Activated gamma-delta T cell treated with Interleukin-2 at 50 U/mL for 16 hours (primary cell): Measurements from ENCODE around the gene ARL17B.
A peak's percentile ranks its signal among the peaks of the same experiment; 100 is the strongest.
"Not testable (repeated sequence)": the region's sequence is repeated elsewhere in the genome, so short reads cannot be mapped to it uniquely, and the experiment has no call there.

Experiments
- DNase-seq: peaks from one replicate; pipeline ENCODE4 v3.0.0-alpha.2; 2020

Gene ARL17B

GRCh38 chr17:46361755-46362154 is at the start of gene ARL17B:
ARL17B (minus strand) TSS chr17:46361766; CDS start chr17:46358397, 3,369 bp downstream.
- DNase-seq: peak; percentile 64

DNA sequence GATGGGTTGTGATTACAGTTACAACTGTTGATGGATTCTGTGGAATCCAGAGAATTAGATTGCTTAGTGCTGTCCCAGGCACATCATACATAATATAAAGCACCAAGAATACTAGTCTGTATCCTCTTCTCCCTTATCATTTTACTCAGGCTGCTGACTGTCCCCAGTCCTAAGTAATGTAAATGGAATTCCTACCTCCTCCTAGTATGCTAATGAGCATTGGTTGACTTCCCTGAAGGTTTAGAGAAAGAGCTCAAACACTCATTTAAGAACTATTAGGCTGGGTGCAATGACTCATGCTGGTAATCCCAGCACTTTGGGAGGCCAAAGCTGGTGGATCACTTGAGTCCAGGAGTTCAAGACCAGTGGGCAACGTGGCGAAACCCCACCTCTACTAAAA is 48.3 kb upstream of the ARL17B start:
- DNase-seq: not testable (repeated sequence)

DNA sequence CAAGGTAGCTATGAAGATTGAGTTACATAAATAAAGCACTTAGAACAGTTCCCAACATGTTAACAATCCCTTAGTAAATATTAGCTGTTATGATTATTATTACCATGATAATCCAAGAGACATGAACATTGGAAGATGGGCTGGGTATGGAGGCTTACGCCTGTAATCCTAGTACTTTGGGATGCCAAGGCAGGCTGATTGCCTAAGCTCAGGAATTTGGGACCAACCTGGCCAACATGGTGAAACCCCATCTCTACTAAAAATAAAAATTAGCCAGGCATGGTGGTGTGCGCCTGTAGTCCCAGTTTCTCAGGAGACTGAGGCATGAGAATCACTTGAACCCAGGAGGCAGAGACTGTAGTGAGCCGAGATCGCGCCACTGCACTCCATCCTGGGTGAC is 45.6 kb upstream of the ARL17B start:
- not testable (repeated sequence) for DNase-seq

DNA sequence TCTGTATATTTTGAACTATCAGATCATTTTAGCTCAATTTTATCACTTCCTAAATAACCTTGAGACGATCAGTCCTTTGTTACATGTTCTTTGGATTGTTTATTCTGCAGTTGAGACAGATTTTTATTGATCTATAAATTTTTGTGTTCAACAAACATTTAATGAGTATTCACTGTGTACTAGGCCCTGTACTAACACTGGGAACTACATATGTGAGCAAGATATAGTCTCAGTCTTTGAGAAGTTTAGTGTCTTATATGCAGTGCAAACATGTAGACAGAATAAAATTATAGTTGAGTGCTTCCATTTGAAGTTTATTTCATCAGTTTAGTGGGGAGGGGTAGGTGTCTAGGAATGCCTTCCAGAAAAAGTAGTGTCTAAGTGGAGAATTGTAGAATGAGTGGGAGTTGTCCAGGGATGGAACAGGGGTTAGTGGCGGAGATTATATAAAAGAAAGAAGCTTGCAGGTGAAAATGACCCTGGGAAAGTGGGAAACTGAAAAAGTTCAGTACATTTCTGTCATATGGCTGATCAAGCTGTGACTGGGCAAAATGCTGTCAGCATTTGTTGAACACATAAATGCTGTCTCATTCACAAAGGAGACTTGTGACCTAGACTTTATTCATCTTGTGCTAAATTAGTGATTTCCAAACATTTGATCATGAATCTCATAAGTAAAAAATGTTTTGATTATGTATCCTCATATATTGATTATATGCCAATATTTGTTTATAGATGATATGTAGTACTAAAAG is 39.6 kb upstream of the ARL17B start:
- not testable (repeated sequence) for DNase-seq

- DNase-seq: not testable (repeated sequence)
Measured at GRCh38 chr17:46400543-46400942, 39.0 kb upstream of the ARL17B start.

GRCh38 chr17:46399993-46400392 is 38.4 kb upstream of the ARL17B start:
- not testable (repeated sequence) for DNase-seq

GRCh38 chr17:46396292-46396691 is 34.7 kb upstream of the ARL17B start:
- DNase-seq: not testable (repeated sequence)

GRCh38 chr17:46393702-46394101 is 32.1 kb upstream of the ARL17B start:
- not testable (repeated sequence) for DNase-seq

GRCh38 chr17:46385491-46385890 is 23.9 kb upstream of the ARL17B start:
- DNase-seq: not testable (repeated sequence)

DNA sequence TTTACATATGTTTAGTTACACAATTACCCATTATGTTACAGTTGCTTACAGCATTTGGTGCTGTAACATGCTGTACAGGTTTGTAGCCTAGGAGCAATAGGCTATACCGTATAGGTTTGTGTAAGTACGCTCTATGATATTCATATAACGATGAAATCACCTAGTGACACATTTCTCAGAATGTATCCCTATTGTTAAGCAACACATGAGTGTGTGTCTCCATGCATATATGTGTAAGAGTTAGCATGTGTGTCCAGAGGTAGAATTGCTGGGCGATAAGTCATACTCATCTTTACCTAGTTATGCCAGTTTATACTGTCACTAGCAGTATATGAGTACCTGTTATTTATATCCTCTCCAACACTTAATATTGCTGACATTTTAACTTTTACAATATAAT is 21.6 kb upstream of the ARL17B start:
- DNase-seq: not testable (repeated sequence)

GRCh38 chr17:46373418-46373817 is 11.9 kb upstream of the ARL17B start:
- DNase-seq: not testable (repeated sequence)

DNA sequence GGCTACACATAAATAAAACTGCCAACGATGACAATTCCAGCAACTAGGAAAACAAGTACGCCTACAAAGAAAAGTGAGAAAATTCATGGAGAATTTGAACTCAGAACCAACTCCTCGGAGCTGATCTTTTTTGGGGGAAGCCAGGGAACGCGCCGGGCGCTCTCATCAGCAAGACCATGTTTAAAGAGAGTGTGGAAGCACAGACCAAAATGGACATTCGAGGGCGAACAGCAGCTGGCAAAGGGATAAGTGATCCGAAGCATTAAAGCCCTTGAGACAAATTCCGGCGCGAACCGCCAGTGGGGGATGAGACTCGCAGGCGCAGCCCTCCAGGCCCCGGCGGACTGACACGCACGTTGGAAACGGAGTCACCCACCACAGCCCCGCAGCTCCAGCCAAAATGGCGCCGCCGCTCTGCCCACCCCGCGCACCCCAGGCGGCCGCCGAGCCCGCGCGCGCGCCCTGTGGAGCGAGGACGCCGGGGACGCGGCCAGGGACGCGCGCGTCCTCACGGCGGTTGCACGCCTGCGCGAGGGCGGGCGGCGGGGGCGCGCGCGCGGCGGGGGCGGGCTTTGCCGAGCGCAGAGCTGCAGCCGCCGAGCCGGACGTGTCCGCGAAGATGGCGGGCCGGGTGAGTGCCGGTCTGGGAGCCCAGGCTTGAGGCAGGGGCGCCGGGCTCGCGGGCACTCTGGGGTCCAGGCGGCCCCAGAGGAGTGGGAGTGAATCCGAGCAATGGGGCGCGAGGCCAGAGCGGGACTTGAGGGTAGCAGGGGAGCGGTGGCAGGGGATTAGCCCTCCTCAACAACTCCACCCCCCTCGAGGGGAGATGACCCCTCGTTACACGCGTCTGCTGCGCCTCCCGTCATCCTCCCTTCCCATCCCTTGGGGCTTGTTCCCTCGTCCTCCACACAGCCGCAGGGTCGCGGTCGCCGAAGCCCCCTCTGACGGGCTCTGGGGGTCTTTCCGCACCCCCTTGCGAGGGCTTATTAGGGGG is 11.0 kb upstream of the ARL17B start:
- not testable (repeated sequence) for DNase-seq

DNA sequence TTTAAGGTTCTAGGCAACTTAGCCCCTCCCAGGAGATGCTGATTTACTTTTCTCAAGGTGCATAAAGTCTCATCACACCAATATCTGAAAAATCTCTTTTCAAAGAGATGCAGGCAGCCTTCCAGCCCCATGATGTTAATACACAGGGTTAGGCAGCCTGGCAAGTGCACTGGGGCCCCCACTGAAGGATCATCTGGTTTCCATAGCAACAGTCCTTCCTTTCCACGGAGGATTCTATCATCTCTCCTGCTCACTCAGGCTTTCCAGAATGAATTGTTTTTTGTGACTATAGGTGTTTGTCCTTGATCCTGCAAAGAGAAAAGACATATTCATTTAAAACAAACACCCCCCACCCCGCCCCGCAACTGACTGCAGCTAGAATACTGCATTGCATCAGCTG is 6.0 kb upstream of the ARL17B start:
- DNase-seq: not testable (repeated sequence)

DNA sequence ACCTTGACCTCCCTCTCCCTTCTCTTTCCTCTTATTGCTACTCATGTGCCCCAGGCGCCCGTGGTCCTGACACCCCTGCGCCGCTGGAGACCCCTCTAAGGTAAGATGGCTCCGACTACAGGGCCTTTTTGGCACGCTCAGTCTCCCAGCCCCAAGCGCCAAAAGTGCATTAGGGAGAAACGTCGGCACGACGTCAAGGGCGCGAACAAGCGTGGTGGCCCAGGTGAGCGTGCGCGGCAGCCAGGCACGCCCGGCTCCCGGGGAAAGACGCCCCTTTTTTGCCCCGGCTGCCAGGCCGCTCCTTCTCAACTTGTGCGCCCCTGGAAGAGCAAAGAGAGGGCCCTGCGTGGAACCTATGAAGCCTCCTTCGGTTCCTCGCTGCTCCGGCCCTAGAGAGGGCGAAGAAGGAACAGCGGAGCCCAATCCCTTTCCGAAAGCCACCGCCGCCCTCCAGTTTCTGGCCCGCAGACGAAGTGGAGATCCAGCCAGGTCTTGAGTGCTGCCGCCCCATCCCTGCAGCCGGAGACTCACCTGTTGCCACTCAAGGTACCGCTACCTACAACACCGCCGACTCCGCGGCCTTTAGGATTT is 326 bp downstream of the ARL17B start:
- not testable (repeated sequence) for DNase-seq

DNA sequence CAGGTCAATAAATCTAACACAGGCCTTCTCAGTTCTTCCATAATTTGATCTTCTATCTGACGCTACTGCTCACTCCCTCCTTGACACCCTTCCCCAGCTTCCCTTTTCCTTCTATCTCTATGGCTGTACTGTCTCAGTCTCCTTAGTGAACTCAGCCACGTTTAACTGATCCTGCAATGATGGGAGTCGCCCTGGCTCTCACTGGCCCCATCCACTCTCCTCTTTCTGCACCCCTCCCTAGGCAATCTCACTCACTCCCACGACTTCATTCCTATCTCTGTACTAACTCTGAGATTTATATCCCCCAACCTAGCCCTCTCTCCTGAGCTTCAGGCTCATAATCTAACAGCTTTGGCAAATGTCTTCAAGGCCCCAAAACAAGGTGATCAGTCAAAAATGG is 7.7 kb downstream of the ARL17B start:
- not testable (repeated sequence) for DNase-seq

DNA sequence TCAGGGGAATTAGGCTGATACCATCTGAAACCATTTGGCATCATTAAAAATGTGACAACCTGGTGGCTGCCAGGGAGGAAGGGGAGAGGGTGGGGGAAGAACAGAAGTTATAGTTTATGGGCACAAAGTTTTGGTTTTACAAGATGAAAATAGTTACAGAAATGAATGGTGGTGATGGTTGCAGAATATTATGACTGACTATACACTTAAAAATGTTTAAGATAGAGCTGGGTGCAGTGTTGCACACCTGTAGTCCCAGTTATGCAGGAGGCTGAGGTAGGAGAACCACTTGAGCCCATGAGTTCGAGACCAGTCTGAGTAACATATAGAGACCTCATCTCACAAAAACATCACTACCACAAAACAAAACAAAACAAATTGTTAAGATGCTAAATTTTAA is 12.5 kb downstream of the ARL17B start:
- not testable (repeated sequence) for DNase-seq

DNA sequence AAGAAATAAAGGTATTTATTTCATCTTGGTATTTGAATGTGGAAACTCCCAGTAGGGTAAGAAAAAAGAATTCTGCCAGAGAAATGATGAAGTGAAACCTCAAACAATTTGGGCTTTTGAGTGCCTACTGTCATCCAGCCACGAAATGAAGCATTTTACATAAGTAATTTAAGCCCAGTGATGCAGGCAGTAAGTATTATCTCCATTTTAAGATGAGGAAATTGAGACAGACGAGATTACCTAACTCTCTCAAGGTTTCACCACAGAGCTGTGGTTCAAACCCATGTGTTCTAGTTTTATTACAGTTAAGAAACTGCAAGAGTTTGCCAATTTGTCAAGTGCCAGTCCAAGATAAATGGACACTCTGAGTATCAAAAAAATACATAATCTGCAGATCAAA is 13.2 kb downstream of the ARL17B start:
- not testable (repeated sequence) for DNase-seq

GRCh38 chr17:46342131-46342530 is 19.4 kb downstream of the ARL17B start:
- not testable (repeated sequence) for DNase-seq

- not testable (repeated sequence) for DNase-seq
Measured at GRCh38 chr17:46341220-46341619, 20.3 kb downstream of the ARL17B start.

GRCh38 chr17:46294831-46295230 is 66.7 kb downstream of the ARL17B start, which contains the start of gene LRRC37A:
LRRC37A (plus strand) TSS chr17:46295131; CDS start chr17:46295134, 3 bp downstream.
- DNase-seq: not testable (repeated sequence)

GRCh38 chr17:46291618-46292017 is 69.9 kb downstream of the ARL17B start:
- not testable (repeated sequence) for DNase-seq

GRCh38 chr17:46290906-46291546 is 70.5 kb downstream of the ARL17B start:
- not testable (repeated sequence) for DNase-seq
